GM12878 (cell line): ENCODE data around the gene SGMS1. TPM values are rescaled to one million over a fixed set of nuclear protein-coding genes. Genes with fewer than 3 reads are reported as not detected.

Source experiments
- ATF3 ChIP-seq: IDR thresholded peaks from 2 replicates; pipeline ENCODE4 v1.6.1; 2011; ENCODE audit warnings: low read depth, mild to moderate bottlenecking, low read length, moderate library complexity, borderline replicate concordance; ENCODE audit errors: extremely low read depth
- FOXM1 ChIP-seq: IDR thresholded peaks from 2 replicates; pipeline ENCODE4 v1.6.1; 2012; ENCODE audit warnings: low read depth, mild to moderate bottlenecking, inconsistent platforms, low read length, moderate library complexity
- MXI1 ChIP-seq: fragments of 150-350 bp; IDR thresholded peaks from 2 replicates; pipeline ENCODE4 v1.6.1; 2011; ENCODE audit warnings: low read depth, mild to moderate bottlenecking, inconsistent platforms, low read length, improper control_type of control experiment
- NBN ChIP-seq: fragments of 450-650 bp; IDR thresholded peaks from 2 replicates; pipeline ENCODE4 v1.6.1; 2016
- PML ChIP-seq: IDR thresholded peaks from 2 replicates; pipeline ENCODE4 v1.6.1; 2012; ENCODE audit warnings: low read length, inconsistent platforms
- SMC3 ChIP-seq: IDR thresholded peaks from 2 replicates; pipeline ENCODE4 v1.6.1; 2011; ENCODE audit warnings: low read length, improper control_type of control experiment, borderline replicate concordance
- TCF3 ChIP-seq: IDR thresholded peaks from 2 replicates; pipeline ENCODE4 v1.6.1; 2012; ENCODE audit warnings: low read depth, mild to moderate bottlenecking, low read length, borderline replicate concordance; ENCODE audit not compliant: insufficient read depth
- polyA plus RNA-seq, 11 experiments: library from polyadenylated mRNA; depleted of rRNA in 4 of 11; unstranded in 6 of 11; stranded (reverse) in 5 of 11; fragments of >200 nt; fragmentation: Nextera tagmentation in 4 of 11; fragmentation: Illumina TruSeq in 1 of 11; extraction: Ambion mirVana in 4 of 11; extraction: Trizol in 1 of 11; gene quantifications; 1 replicate in 1 of 11; 2 replicates in 10 of 11; pipeline versions ENCODE4 v1.2.1 to v1.2.3, GENCODE V29; 2011 to 2016; ENCODE audit warnings: inconsistent platforms in 2 of 11, missing spikeins in 2 of 11, low read depth in 1 of 11
- total RNA-seq, 4 experiments: library from RNA; depleted of rRNA in 3 of 4; stranded (reverse); fragments of >200 nt in 3 of 4; fragmentation: Illumina TruSeq in 1 of 4; extraction: Trizol in 1 of 4; gene quantifications; 2 replicates each; pipeline versions ENCODE4 v1.2.1 to v1.2.3, GENCODE V29; 2013 to 2021
- TF ChIP-seq, protein P1 (sequence below): IDR thresholded peaks from 2 replicates; pipeline ENCODE4 v1.6.1; 2011; ENCODE audit warnings: low read depth, low read length, improper control_type of control experiment, borderline replicate concordance
- TF ChIP-seq, protein P2 (sequence below): fragments of 450-650 bp; IDR thresholded peaks from 2 replicates; pipeline ENCODE4 v1.6.1; 2017; ENCODE audit warnings: low read depth, mild to moderate bottlenecking, moderate library complexity
- TF ChIP-seq, protein P3 (sequence below): IDR thresholded peaks from 2 replicates; pipeline ENCODE4 v1.6.1; 2012; ENCODE audit warnings: improper control_type of control experiment, low read depth, low read length; ENCODE audit not compliant: insufficient replicate concordance

The SGMS1 gene
- total and polyA plus RNA-seq, 10 of the 15 experiments (the other 5 are each of a cell fraction or from before 2014, with no cell fraction given), result 1.4 to 14.5 (median 4.9) TPM

- 0 out of 2 replicates have a peak, but pooled peaks have one; percentile 27 for TF ChIP-seq PML
- 0 out of 2 replicates have a peak, but pooled peaks have one; percentile 21 for TF ChIP-seq TCF3
- TF ChIP-seq MXI1, result peak; percentile 29; the same call in 1 of the 2 replicates
- TF ChIP-seq, protein P1, sequence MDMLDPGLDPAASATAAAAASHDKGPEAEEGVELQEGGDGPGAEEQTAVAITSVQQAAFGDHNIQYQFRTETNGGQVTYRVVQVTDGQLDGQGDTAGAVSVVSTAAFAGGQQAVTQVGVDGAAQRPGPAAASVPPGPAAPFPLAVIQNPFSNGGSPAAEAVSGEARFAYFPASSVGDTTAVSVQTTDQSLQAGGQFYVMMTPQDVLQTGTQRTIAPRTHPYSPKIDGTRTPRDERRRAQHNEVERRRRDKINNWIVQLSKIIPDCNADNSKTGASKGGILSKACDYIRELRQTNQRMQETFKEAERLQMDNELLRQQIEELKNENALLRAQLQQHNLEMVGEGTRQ, result no peak
- TF ChIP-seq NBN, result peak; percentile 56; the same call in 1 of the 2 replicates
- TF ChIP-seq FOXM1, result peak; percentile 32; the same call in 1 of the 2 replicates
- TF ChIP-seq, protein P2, sequence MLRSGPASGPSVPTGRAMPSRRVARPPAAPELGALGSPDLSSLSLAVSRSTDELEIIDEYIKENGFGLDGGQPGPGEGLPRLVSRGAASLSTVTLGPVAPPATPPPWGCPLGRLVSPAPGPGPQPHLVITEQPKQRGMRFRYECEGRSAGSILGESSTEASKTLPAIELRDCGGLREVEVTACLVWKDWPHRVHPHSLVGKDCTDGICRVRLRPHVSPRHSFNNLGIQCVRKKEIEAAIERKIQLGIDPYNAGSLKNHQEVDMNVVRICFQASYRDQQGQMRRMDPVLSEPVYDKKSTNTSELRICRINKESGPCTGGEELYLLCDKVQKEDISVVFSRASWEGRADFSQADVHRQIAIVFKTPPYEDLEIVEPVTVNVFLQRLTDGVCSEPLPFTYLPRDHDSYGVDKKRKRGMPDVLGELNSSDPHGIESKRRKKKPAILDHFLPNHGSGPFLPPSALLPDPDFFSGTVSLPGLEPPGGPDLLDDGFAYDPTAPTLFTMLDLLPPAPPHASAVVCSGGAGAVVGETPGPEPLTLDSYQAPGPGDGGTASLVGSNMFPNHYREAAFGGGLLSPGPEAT, result peak; percentile 72
- TF ChIP-seq SMC3, result peak; percentile 10; the same call in 1 of the 2 replicates
- no peak for TF ChIP-seq ATF3
- TF ChIP-seq, protein P3, sequence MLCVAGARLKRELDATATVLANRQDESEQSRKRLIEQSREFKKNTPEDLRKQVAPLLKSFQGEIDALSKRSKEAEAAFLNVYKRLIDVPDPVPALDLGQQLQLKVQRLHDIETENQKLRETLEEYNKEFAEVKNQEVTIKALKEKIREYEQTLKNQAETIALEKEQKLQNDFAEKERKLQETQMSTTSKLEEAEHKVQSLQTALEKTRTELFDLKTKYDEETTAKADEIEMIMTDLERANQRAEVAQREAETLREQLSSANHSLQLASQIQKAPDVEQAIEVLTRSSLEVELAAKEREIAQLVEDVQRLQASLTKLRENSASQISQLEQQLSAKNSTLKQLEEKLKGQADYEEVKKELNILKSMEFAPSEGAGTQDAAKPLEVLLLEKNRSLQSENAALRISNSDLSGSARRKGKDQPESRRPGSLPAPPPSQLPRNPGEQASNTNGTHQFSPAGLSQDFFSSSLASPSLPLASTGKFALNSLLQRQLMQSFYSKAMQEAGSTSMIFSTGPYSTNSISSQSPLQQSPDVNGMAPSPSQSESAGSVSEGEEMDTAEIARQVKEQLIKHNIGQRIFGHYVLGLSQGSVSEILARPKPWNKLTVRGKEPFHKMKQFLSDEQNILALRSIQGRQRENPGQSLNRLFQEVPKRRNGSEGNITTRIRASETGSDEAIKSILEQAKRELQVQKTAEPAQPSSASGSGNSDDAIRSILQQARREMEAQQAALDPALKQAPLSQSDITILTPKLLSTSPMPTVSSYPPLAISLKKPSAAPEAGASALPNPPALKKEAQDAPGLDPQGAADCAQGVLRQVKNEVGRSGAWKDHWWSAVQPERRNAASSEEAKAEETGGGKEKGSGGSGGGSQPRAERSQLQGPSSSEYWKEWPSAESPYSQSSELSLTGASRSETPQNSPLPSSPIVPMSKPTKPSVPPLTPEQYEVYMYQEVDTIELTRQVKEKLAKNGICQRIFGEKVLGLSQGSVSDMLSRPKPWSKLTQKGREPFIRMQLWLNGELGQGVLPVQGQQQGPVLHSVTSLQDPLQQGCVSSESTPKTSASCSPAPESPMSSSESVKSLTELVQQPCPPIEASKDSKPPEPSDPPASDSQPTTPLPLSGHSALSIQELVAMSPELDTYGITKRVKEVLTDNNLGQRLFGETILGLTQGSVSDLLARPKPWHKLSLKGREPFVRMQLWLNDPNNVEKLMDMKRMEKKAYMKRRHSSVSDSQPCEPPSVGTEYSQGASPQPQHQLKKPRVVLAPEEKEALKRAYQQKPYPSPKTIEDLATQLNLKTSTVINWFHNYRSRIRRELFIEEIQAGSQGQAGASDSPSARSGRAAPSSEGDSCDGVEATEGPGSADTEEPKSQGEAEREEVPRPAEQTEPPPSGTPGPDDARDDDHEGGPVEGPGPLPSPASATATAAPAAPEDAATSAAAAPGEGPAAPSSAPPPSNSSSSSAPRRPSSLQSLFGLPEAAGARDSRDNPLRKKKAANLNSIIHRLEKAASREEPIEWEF, result peak; percentile 53
These were observed 261.1 kb downstream of the SGMS1 start (continued) for GRCh38 chr10:50362547-50363125.
